ENCODE data around the gene ARID5A.

Gene ARID5A

DNA sequence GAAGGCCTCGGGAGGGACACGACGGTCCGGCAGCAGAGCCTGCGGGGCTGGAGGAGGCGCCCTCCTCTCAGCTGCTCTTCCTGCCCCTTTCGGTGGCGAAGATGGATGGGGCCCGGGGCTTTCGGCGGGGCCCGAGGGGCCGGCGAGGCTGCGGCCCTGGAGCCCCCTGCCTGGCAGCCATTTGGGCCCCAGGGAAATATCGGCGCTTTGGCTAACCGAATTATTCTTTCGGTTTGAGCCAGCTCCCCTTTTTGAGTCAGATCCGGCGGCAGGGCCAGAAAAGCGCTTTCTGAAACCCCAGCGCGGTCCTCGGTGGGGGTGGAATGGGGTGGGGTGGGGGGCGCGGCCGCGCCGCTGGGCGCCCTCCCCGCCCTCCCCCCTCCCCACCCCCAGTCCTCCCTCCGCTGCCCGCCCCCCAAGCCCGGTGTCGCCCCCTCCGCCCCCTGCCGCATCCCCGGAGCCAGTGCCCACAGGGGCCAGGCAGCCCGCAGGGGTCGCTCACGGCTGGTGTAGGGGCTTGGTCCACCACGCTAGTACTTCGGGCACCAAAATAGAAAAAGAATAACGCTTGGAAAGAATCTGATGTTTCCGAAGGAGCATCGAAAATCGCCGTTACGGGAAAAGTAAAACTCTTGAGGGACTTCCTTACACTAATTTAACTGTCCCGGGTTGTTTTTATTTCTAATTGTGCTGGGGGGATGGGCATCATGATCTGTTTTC lies 9.1 kb upstream of the ARID5A start:
- in situ Hi-C loops (cut with MboI; ENCODE audit: low sequenced_read_pairs), result no loop called here

DNA sequence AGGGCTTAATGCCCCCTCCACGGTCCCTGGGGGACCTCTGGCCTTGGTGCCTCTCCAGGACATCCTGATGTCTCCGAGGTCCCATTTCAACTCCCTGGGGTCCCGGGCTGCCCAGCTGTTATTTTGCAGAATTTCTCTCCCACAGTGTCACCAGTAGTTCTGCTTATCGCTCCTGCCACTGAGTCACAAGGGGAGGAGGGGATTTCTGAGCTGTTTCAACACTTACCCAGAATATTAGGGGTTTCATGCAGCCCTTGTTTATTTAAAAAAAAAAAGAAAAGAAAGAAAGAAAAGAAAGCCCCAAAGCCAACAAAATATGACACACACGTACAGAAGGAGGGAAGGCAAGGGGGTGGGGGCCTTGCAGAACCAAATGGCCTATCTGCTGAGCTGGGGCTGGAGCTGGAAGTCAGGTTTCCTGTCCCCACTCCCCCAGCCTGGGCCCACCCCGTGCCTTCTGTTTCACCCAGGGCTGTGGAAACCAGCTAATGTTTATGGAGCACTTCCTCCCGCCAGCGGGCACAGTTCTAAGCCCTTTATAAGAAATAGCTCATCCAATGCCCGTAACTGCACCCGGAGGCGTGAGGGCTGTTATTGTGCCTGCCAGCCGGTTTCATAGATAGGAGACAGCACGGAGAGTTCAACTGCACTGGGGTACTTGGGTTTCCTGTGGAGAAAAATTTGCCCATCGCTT lies 8.4 kb upstream of the ARID5A start:
- in situ Hi-C loops (cut with MboI; ENCODE audit: low sequenced_read_pairs), result no loop called here

DNA sequence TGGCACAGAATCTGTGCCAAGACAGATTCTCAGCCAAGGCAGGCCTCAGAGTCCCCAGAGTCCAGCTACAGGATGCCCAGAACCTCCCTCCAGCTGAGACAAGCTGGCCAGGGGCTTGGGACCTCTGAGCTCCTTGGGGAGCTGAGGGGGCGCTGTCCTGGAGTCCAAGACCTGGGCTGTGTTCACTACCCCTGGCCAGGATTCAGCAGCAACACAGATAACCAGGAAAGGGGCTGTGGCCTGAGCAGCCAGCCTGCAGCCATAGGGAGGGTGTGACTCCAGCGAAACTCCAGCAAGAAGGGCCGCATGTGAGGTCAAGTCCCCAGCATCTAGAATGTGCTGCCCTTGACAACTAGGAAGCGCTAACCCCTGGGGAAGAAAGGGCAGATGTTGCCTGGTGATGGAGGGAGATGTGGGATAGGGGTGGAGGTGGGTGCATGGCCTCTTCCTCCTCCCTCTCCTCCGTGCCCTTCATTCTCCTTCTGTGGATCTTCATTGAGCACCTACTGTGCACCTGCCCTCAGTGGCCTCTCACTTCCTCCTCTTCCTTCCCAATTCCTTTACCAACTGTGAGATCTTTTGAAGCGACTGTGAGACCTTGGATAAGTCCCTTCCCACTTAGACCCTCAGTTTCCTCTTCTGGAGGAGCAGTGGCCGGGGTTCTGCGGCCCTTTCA lies 7.7 kb upstream of the ARID5A start:
- in situ Hi-C loops (cut with MboI; ENCODE audit: low sequenced_read_pairs), result no loop called here

DNA sequence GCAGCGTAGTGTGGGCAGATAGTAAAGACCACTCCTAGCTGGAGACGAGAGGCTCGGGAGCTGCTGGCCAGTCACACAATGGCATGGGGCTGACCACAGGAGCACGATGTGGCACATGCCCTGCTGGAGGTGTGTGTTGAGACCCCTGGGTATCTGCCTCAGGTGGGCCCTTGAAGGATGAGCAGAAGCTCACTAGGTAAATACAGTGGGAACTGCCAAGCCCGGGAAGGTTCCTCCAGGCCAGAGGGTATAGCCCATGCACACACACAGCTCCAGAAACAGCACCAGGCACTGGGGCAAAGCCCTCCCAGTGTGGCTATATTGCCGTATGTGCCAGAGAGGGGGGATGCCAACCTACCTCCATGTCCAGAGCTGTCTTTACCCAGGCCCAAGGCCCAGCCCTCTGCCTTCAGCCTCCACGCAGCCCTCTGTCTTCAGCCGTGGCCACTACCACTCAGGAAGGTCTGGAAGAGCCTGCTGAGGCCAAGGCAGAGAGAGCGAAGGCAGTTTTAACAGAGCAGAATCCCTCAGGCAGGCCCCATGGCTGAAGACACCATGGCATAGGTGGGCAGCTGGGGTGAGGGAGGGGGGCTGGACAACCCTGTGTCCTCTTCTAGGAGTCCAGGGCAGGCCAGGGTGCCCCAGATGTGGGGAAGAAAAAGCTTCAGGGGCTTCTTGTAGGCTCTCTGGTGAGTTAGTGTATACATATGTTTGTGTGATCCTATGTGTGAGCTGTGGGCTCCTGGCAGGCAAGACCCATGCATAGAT lies 7.0 kb upstream of the ARID5A start:
- in situ Hi-C loops (cut with MboI; ENCODE audit: low sequenced_read_pairs), result no loop called here

DNA sequence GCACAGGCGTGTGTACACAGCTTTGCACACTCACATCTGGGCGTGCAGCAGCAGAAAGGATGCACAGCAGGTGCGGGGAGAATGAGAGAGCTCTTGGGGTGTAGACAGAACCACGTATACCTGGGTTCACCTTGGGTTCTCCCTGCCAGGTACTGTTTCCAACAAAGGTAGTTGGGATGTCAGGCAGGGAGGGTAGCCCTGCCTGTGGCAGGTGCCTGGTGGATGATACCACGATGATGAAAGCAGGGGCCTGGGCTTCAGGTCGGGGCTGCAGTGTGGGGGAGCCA lies 6.5 kb upstream of the ARID5A start:
- in situ Hi-C loops (cut with MboI; ENCODE audit: low sequenced_read_pairs), result no loop called here

DNA sequence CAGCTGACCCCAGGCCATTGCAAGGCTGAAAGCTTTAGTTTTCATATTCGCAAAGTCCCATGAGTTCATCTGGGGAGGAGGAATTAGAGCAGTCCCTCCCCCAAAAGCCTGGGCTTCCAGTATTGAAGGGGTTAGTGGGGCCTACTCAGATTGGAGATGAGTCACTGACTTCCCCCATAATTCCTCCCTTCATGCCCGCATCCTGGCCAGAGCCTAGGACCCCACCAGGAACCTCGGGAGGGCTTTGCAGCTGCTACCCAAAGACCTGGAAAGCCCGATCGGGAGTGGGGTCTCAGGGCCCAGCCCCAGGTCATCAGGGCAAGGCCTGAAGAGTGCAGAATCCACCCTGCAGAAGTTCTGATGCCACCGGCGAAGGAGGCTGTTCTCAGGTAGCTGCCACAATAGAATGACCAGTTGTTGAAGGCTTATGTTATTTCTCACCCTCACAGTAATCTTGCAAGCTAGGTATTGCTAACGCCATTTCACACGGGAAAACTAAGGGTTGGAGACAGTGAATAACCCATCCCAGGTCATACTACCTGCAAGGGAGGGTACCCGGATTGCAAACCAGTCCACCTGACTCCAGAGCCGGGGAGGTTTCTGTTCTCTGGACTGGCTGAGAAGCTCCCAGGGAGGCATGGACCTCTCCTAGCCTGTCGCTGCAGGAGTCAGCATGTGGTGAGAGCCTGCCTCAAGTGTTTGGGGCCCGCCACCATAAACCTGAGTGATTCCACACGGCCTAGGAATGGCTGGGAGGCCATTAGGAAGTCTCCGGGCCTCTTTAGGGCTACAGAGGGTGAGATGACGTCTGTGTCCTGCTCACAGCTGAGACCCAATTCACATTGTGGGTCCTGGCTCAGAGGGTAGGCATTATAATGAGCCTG lies 5.8 kb upstream of the ARID5A start:
- in situ Hi-C loops (cut with MboI; ENCODE audit: low sequenced_read_pairs), result no loop called here

DNA sequence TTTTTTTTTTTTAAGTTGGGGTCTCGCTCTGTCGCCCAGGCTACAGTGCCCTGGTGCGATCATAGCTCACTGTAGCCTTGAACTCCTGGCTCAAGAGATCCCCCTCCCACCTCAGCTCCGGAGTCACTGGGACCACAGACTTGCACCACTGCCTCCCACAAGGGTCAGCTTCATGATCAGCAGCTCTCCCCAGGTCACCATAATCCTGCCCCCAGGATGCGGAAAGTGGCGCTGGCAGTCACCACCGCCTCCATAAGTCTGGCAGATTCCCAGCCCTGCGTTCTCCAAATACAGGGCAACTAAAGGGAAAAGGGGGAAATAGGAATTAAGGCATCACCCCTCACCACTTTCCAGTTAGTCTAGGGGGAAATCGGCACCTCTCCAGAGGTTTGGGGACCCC lies 5.2 kb upstream of the ARID5A start:
- in situ Hi-C loops (cut with MboI; ENCODE audit: low sequenced_read_pairs), result no loop called here

DNA sequence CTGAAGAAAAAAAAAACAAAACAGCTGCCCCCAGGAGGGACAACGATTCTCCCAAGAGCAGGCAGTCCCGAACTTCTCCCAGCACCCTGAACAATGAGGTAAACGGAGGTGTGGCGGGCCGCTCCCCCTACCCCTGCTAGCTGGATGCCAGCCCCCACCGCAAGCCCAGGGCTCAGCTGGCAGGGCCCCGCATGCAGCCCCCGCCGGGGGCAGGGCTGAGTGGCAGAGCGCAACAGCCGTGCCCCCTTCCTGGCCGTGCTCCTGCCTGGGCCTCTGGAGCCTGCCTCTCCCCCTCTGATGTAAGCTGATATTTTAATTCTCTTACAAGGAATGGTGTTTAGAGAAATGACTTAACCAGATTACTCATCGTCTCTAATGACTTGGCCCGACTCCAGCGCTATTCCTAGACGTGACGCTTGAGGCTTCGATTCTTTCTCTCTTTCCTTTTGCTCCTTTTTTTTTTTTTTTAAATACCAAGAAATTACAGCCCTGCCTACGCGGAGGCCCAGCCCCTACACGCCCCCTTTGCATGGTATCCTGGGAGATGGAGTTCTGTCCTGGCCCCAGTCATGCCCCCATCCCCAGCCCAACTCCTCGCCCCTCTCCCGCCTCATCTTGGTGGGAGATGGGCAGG lies 4.6 kb upstream of the ARID5A start:
- in situ Hi-C loops (cut with MboI; ENCODE audit: low sequenced_read_pairs), result no loop called here

DNA sequence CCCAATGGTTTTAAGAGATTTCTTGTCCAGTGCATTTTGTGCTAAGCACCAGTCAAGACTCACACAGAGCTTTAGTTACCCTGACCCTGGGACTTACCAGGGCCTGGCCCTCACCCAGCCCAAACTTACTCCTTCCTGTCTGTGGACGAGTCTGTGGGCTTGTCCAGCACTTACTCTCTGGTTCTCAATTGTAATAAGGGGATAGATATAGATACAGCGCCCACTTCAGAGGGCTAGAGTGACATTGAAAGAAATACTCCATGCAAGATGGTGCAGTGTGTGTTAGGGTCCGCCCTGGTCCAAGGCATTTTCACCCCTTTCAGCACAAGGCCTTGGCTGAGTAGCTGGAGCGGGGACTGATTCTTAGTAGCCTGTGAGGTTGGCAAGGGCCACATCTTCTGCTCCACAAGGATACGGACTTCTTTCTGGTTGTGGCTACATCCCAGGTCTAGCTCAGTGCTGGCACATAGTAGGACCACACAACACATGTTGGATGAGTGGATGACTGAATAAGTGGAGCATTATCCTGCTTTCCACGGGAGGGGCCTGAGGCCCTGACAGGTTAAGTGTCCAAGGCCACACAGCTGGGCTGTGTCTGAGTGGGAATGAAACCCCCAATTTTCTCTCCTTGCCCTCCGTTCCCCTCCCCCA lies 3.8 kb upstream of the ARID5A start:
- in situ Hi-C loops (cut with MboI; ENCODE audit: low sequenced_read_pairs), result no loop called here

DNA sequence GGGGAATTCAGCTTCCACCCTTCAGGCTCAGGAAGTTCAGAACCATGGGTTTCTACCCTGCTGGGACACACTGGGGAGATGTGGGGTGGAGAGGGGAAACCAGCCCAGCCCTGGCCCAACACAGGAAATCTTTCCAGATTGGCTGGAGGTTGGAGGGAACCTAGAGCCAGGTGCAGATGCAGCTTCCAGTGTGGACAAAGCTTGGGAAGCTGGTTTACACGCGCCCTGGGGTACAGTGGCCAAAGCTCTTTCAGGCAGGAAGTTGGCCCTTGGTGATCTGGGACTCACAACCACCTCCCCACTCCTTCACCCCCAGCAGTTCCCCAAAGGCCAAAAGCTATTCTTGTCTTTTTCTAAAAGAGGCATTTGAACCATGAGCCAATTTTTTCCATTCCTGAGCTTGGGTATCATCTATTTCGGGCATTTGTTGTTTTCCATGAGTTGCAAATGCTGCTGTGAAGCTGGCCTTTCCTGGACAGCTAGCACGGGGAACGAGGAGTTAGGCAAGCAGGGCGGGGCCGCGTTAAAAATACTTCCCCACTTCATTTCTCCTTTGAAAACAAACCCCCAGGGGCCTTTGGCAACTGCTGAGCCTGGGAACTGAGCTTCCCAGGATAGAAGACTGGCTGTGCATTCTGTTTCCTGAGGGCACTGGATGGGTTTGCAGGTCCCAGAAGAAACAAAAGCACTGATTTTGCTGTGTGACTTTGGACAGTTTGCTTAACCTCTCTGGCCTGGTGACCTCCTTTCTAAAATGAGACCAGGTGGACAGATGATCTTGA lies 3.1 kb upstream of the ARID5A start:
- in situ Hi-C loops (cut with MboI; ENCODE audit: low sequenced_read_pairs), result no loop called here

DNA sequence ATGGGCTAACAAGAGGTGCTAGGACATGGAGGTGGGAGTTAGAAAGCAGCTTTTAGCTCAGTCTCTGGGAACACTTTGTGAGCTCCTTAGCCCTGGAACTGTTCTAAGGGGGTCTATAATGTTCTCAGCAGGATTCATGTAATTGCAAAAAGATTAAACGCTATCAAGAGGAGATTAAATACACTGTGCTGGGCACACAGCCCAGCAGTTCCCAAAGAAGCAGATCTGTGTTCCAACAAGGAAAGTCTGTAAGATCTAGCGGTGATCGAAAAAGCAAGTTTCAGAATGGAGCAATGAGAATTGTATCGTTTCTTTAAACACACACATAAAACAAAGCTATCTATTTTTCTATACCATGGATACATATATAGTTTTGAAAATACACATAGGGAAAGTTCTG lies 2.4 kb upstream of the ARID5A start:
- in situ Hi-C loops (cut with MboI; ENCODE audit: low sequenced_read_pairs), result no loop called here

DNA sequence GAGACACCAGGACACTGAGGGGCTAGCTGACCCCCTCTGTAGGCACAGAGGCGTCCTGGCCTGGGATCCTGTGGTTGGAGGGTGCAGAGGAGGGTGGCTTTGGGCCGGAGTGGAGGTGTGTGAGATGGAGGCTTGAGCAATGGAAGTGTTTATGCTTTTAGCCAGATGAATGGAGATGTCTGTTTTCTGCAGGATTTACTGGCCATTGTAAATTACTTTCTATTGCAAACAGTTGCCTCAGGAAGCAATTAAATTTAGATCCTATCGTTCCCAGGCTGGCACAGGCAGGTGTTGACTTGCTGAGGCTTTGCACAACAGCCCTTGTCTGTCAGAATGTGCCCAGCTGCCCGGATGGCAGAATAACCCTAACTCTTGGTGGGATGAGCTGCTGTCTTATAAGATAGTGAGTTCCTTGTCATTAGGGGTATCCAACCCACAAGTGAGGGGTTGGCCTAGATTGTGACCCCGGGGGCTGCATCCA lies 1.8 kb upstream of the ARID5A start:
- in situ Hi-C loops (cut with MboI; ENCODE audit: low sequenced_read_pairs), result no loop called here

DNA sequence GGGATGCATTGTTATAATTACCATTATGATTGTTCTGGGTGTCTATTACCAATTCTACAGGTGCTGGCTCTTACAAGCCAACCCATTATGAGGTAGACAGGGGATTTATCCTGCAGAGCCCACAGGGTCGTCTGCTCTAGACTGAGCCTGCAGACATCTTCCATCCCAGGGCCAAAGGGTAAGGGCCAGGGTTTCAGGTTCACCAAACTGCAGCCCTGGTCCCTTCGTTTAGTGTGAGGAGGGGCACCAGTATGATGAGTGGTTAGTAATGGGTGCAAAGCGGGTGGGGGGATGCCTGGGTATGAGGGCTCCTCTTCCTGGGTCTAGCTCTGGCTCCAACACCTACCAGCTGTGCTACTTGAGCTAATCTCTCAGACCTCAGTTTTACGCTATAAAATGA lies 1.2 kb upstream of the ARID5A start:
- in situ Hi-C loops (cut with MboI; ENCODE audit: low sequenced_read_pairs), result no loop called here

DNA sequence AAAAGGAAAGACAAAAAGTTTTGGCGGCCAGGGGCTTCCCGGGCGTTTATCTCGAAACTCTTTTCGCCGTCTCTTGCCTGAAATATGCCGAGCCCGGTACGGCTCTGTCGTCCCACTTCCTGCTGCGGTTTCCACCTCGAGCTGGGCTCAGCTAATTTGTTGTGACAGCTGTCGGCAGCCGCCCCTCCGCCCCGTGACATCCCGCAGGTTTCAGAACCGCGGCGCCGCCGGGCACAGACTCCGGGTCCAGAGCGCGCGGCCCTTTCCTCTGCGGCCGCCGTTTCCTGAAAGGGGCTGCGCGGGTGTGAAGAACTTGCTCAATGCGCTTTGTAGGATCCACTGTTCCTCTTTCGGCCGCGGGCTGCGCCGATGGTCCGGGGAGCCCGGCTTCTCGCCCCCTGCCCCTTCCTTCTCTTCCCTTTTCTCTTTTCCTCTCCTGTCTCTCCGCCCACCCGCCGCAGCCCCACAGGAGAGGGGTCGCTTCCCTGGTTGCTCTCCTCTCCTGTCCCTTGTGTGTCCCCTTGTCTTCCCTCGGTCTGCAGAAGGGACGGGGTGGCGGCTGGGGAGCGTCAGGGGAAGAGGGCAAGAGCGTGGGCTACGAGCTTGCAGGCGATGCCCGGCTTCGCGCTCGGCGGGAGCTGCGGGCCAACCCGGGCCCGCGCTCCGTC lies 648 bp downstream of the ARID5A start:
- in situ Hi-C loops (cut with MboI; ENCODE audit: low sequenced_read_pairs), result no loop called here

DNA sequence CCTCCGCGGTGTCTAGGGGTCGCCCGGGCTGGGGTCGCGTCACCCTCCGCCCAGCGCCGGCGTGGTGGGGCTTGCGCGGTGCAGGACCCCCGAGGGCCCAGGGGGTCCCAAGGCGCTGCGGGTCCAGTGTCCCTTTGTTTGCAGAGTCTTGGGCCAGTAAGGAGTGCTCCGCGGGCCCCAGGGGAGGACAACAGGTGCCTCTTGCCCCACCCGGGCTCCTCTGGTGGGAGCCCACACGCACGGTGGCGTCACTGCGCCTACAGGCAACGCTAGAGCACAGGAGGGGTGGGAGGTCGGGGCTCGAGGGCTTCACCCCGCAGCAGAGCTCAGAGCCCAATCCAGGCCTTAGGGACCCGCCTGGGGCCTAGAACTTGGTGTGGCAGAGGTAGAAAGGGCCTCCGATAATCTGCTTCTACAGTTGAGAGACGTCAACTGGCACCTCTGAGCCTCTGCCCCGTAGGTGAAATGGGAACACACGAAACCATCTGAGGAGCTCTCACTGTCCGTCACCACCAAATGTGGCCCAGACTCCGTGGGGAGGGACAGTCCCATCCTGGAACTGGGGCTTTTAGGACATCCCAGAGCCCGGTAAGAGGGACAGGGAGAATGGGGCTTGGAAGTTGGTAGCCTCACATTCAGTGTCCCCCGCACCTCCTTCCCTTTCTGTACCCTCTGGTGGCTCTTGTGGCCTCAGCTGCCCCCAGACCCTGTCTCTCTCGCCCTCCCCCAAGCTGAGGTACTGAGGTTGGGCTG lies 1.4 kb downstream of the ARID5A start:
- in situ Hi-C loops (cut with MboI; ENCODE audit: low sequenced_read_pairs), result no loop called here

DNA sequence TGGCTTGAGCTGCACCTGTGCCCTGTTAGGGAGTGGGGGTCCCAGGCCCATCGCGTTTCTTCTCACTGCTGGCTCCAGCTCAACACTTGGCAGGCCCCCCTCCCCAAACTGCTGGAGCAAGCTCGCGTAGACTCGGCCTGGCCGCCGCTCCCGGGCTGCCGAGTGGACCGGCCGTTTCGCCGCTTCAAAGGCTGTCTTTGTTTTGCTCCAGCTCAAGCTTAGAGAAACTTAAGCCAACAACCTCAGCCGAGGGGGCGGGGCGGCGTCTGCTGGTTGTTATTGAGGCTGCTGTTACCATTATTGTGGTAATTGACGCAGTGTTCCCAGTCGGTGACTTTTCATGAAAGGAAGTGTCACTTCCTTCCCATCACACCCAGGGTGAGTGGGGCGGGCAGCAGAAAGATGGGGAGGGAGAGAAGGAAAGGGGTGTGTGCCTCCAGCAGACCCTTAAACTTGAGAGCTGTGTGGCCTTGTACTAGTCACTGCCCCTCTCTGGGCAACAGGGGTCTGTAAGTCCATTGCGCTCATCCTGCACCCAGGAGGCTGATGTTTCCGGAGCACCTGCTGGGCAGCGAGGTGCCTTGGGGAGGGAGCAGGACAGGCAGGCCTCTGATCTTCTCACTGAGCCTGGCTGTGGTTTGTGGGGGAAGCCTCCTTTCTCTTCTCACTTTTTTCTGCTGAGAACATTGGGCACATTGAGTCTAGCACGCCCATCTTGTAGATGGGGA lies 2.1 kb downstream of the ARID5A start:
- in situ Hi-C loops (cut with MboI; ENCODE audit: low sequenced_read_pairs), result no loop called here

All from hTERT RPE-1 (cell line).